IPS-15b (cell line): ENCODE data around the gene PRR15L.
"Not testable (repeated sequence)": the region's sequence is repeated elsewhere in the genome, so short reads cannot be mapped to it uniquely, and the experiment has no call there.

Experiments
- H3K27me3 ChIP-seq: one replicate; pipeline ENCODE4 v1.6.1; 2013; ENCODE audit warnings: low read length; ENCODE audit not compliant: control insufficient read depth, insufficient read depth
- H3K36me3 ChIP-seq: one replicate; pipeline ENCODE4 v1.6.1; 2013; ENCODE audit warnings: low read length; ENCODE audit not compliant: control insufficient read depth, insufficient read depth
- H3K4me1 ChIP-seq: one replicate; pipeline ENCODE4 v1.6.1; 2013; ENCODE audit warnings: mild to moderate bottlenecking, low read length; ENCODE audit not compliant: control insufficient read depth, insufficient read depth
- H3K4me3 ChIP-seq: one replicate; pipeline ENCODE4 v1.5.1; 2013; ENCODE audit warnings: low read depth, low read length
- H3K9ac ChIP-seq: one replicate; pipeline ENCODE4 v1.6.1; 2013; ENCODE audit warnings: low read depth, mild to moderate bottlenecking, low read length
- H3K9me3 ChIP-seq: one replicate; pipeline ENCODE4 v1.6.1; 2013; ENCODE audit warnings: mild to moderate bottlenecking, low read length; ENCODE audit not compliant: control insufficient read depth, insufficient read depth

PRR15L gene

GRCh38 chr17:47996201-47996600 is 38.5 kb upstream of the PRR15L start:
- peaks cover 22% of the 10 kb centered on the region for H3K4me1 ChIP-seq
- H3K9me3 ChIP-seq: no peaks in the 10 kb centered on the region
- H3K9ac ChIP-seq: no peak overlapping the region
- H3K27me3 ChIP-seq: no peaks in the 10 kb centered on the region
- no peak overlapping the region for H3K4me3 ChIP-seq
- H3K36me3 ChIP-seq: no peaks in the 10 kb centered on the region

- Histone ChIP-seq H3K9ac (no peak overlapping the region), H3K4me3 (no peak overlapping the region), H3K9me3 (no peaks in the 10 kb centered on the region), H3K27me3 (no peaks in the 10 kb centered on the region), H3K36me3 (no peaks in the 10 kb centered on the region), H3K4me1 (peaks cover 29% of the 10 kb centered on the region)
Observed at GRCh38 chr17:47995241-47995935, 37.7 kb upstream of the PRR15L start.

- H3K36me3 ChIP-seq: no peaks in the 10 kb centered on the region
- H3K9ac ChIP-seq: no peak overlapping the region
- peaks cover 29% of the 10 kb centered on the region for H3K4me1 ChIP-seq
- H3K9me3 ChIP-seq: no peaks in the 10 kb centered on the region
- H3K4me3 ChIP-seq: no peak overlapping the region
- H3K27me3 ChIP-seq: no peaks in the 10 kb centered on the region
Observed at GRCh38 chr17:47994724-47995123, 37.0 kb upstream of the PRR15L start.

GRCh38 chr17:47993964-47994363 is 36.3 kb upstream of the PRR15L start:
- Histone ChIP-seq H3K9me3 (no peaks in the 10 kb centered on the region), H3K4me3 (no peak overlapping the region), H3K27me3 (no peaks in the 10 kb centered on the region), H3K36me3 (no peaks in the 10 kb centered on the region), H3K4me1 (peaks cover 29% of the 10 kb centered on the region), H3K9ac (no peak overlapping the region)

GRCh38 chr17:47993031-47993564 is 35.4 kb upstream of the PRR15L start:
- Histone ChIP-seq H3K9ac (no peak overlapping the region), H3K4me1 (peaks cover 29% of the 10 kb centered on the region), H3K9me3 (no peaks in the 10 kb centered on the region), H3K4me3 (no peak overlapping the region), H3K27me3 (no peaks in the 10 kb centered on the region), H3K36me3 (no peaks in the 10 kb centered on the region)

GRCh38 chr17:47992216-47992615 is 34.5 kb upstream of the PRR15L start:
- peaks cover 33% of the 10 kb centered on the region for H3K4me1 ChIP-seq
- no peaks in the 10 kb centered on the region for H3K9me3 ChIP-seq
- no peak overlapping the region for H3K4me3 ChIP-seq
- H3K36me3 ChIP-seq: no peaks in the 10 kb centered on the region
- H3K9ac ChIP-seq: no peak overlapping the region
- no peaks in the 10 kb centered on the region for H3K27me3 ChIP-seq

- no peaks in the 10 kb centered on the region for H3K36me3 ChIP-seq
Observed at GRCh38 chr17:47990962-47991731, 33.5 kb upstream of the PRR15L start.

GRCh38 chr17:47989700-47990099 is 32.0 kb upstream of the PRR15L start:
- no peak overlapping the region for H3K4me3 ChIP-seq
- H3K4me1 ChIP-seq: peaks cover 25% of the 10 kb centered on the region
- no peaks in the 10 kb centered on the region for H3K36me3 ChIP-seq
- no peak overlapping the region for H3K9ac ChIP-seq
- H3K27me3 ChIP-seq: no peaks in the 10 kb centered on the region
- no peaks in the 10 kb centered on the region for H3K9me3 ChIP-seq

More at GRCh38 chr17:47990962-47991731, 33.5 kb upstream of the PRR15L start:
- Histone ChIP-seq H3K4me3 (peak overlapping the region; percentile 27), H3K9ac (peak overlapping the region; percentile 62), H3K9me3 (no peaks in the 10 kb centered on the region), H3K4me1 (peaks cover 36% of the 10 kb centered on the region), H3K27me3 (no peaks in the 10 kb centered on the region)

- peaks cover 2% of the 10 kb centered on the region for H3K36me3 ChIP-seq
- no peak overlapping the region for H3K9ac ChIP-seq
- no peak overlapping the region for H3K4me3 ChIP-seq
- H3K27me3 ChIP-seq: no peaks in the 10 kb centered on the region
- peaks cover 21% of the 10 kb centered on the region for H3K4me1 ChIP-seq
- H3K9me3 ChIP-seq: no peaks in the 10 kb centered on the region
Observed at GRCh38 chr17:47989159-47989558, 31.5 kb upstream of the PRR15L start.

GRCh38 chr17:47988445-47988844 is 30.8 kb upstream of the PRR15L start:
- not testable (repeated sequence) for H3K4me3 ChIP-seq, H3K9me3 ChIP-seq, H3K9ac ChIP-seq, H3K27me3 ChIP-seq, H3K36me3 ChIP-seq
- H3K4me1 ChIP-seq: peaks cover 21% of the 10 kb centered on the region

- Histone ChIP-seq H3K4me3 (no peak overlapping the region), H3K9ac (no peak overlapping the region), H3K27me3 (no peaks in the 10 kb centered on the region), H3K4me1 (peaks cover 19% of the 10 kb centered on the region), H3K9me3 (no peaks in the 10 kb centered on the region), H3K36me3 (peaks cover 11% of the 10 kb centered on the region)
Observed at GRCh38 chr17:47987240-47987835, 29.7 kb upstream of the PRR15L start.
